Endometrial microvascular endothelial cells (primary cell): ENCODE measurements around the gene PRMT3. TPM values are rescaled to one million over a fixed set of nuclear protein-coding genes. Genes with fewer than 3 reads are reported as not detected.

Experiments used
- in situ Hi-C: cut with HindIII; loops from 2 replicates; pipeline ENCODE4 v1.10.0; 2017; ENCODE audit warnings: low sequenced_read_pairs, low pct_unique_long_range_greater_than_20kb; ENCODE audit errors: inconsistent ontology term
- total RNA-seq: library from RNA; depleted of rRNA; stranded (reverse); fragments of >200 nt; gene quantifications from one replicate; pipeline ENCODE4 v1.2.3, GENCODE V29; 2015; ENCODE audit errors: inconsistent ontology term

PRMT3 gene
- total RNA-seq, 1 donor from 2014 or later, result 19.9 TPM

GRCh38 chr11:20488352-20488751, 100.8 kb downstream of the PRMT3 start:
- in situ Hi-C loops, result no loop called here

GRCh38 chr11:20489948-20490347, 102.4 kb downstream of the PRMT3 start:
- in situ Hi-C loops, result no loop called here

- in situ Hi-C loops, result no loop called here
These were observed 105.8 kb downstream of the PRMT3 start for GRCh38 chr11:20493340-20493739.

- in situ Hi-C loops, result no loop called here
These were observed 109.7 kb downstream of the PRMT3 start for GRCh38 chr11:20497124-20497792.

- in situ Hi-C loops, result no loop called here
These were observed 113.7 kb downstream of the PRMT3 start for GRCh38 chr11:20501252-20501651.

- in situ Hi-C loops, result no loop called here
These were observed 114.5 kb downstream of the PRMT3 start for GRCh38 chr11:20501971-20502370.

- in situ Hi-C loops, result no loop called here
These were observed 124.5 kb downstream of the PRMT3 start for GRCh38 chr11:20511982-20512381.

GRCh38 chr11:20512869-20513268, 125.4 kb downstream of the PRMT3 start:
- in situ Hi-C loops, result no loop called here

- in situ Hi-C loops, result no loop called here
These were observed 130.9 kb downstream of the PRMT3 start for GRCh38 chr11:20518323-20518834.

GRCh38 chr11:20522536-20522935, 135.0 kb downstream of the PRMT3 start:
- in situ Hi-C loops, result no loop called here

- in situ Hi-C loops, result no loop called here
These were observed 142.2 kb downstream of the PRMT3 start for GRCh38 chr11:20529757-20530156.

- in situ Hi-C loops, result no loop called here
These were observed 143.6 kb downstream of the PRMT3 start for GRCh38 chr11:20530942-20531703.

GRCh38 chr11:20535271-20535881, 147.9 kb downstream of the PRMT3 start:
- in situ Hi-C loops, result no loop called here

- in situ Hi-C loops, result no loop called here
These were observed 148.8 kb downstream of the PRMT3 start for GRCh38 chr11:20536365-20536764.

GRCh38 chr11:20536784-20537183, 149.3 kb downstream of the PRMT3 start:
- in situ Hi-C loops, result no loop called here

GRCh38 chr11:20541503-20541902, 154.0 kb downstream of the PRMT3 start:
- in situ Hi-C loops, result no loop called here

GRCh38 chr11:20544603-20545237, 157.2 kb downstream of the PRMT3 start:
- in situ Hi-C loops, result no loop called here

GRCh38 chr11:20547411-20547810, 159.9 kb downstream of the PRMT3 start:
- in situ Hi-C loops, result no loop called here

GRCh38 chr11:20551096-20551495, 163.6 kb downstream of the PRMT3 start:
- in situ Hi-C loops, result no loop called here
